OCI-LY3 (cell line): Measurements from ENCODE around the gene HMGB3.
"Not testable (repeated sequence)": the region's sequence is repeated elsewhere in the genome, so short reads cannot be mapped to it uniquely, and the experiment has no call there.

ENCODE experiments used
- H2AFZ ChIP-seq: fragments of 200-600, 300-600 bp; shearing (Covaris generic); 2 replicates; pipeline ENCODE4 v1.6.0; 2014; ENCODE audit warnings: antibody characterized with exemption, low read depth, low read length
- H3K27ac ChIP-seq: fragments of 200-600, 300-600 bp; sonication (generic); 2 replicates; pipeline ENCODE4 v1.5.1; 2014; ENCODE audit warnings: mild to moderate bottlenecking, low read length, moderate library complexity, mixed read lengths
- H3K27me3 ChIP-seq: fragments of 200-600, 300-600 bp; sonication (generic); 2 replicates; pipeline ENCODE4 v1.6.1; 2014; ENCODE audit warnings: low read depth, low read length, mixed read lengths
- H3K36me3 ChIP-seq: fragments of 200-600, 300-600 bp; sonication (generic); replicated peaks from 2 replicates; pipeline ENCODE3; 2014; ENCODE audit warnings: low read depth, low read length, mixed read lengths
- H3K4me1 ChIP-seq: fragments of 300-600, 200-600 bp; sonication (generic); 2 replicates; pipeline ENCODE4 v1.6.1; 2014; ENCODE audit warnings: low read length, mixed read lengths
- H3K4me2 ChIP-seq: fragments of 200-600, 300-600 bp; sonication (generic); 2 replicates; pipeline ENCODE4 v1.6.1; 2014; ENCODE audit warnings: low read length, mixed read lengths
- H3K4me3 ChIP-seq: fragments of 300-600, 200-600 bp; sonication (generic); 2 replicates; pipeline ENCODE4 v1.5.1; 2014; ENCODE audit warnings: antibody characterized with exemption, mild to moderate bottlenecking, low read length, moderate library complexity
- H3K79me2 ChIP-seq: fragments of 300-600, 200-600 bp; shearing (Covaris generic); 2 replicates; pipeline ENCODE4 v1.6.1; 2014; ENCODE audit warnings: mild to moderate bottlenecking, low read length, mixed read lengths
- H3K9ac ChIP-seq: fragments of 300-600, 200-600 bp; shearing (Covaris generic); 2 replicates; pipeline ENCODE4 v1.6.0; 2014; ENCODE audit warnings: mild to moderate bottlenecking, low read length, moderate library complexity
- H3K9me3 ChIP-seq: fragments of 200-600, 300-600 bp; shearing (Covaris generic); 2 replicates; pipeline ENCODE4 v1.6.1; 2014; ENCODE audit warnings: low read length, mixed read lengths; ENCODE audit not compliant: insufficient read depth
- H4K20me1 ChIP-seq: fragments of 200-600, 300-600 bp; sonication (generic); 2 replicates; pipeline ENCODE4 v1.6.1; 2016; ENCODE audit warnings: low read length, mixed read lengths; ENCODE audit not compliant: insufficient read depth
- CTCF ChIP-seq: fragments of 200-600, 300-600 bp; sonication (generic); IDR thresholded peaks from 2 replicates; pipeline ENCODE4 v1.5.1; 2014; ENCODE audit warnings: antibody characterized with exemption, low read length, low read depth
- EZH2phosphoT487 ChIP-seq: fragments of 200-600 bp; shearing (Covaris generic); IDR thresholded peaks from 2 replicates; pipeline ENCODE4 v1.6.1; 2018; ENCODE audit warnings: antibody characterized with exemption, mixed run types, low read depth

HMGB3 gene

GRCh38 chrX:150983521-150984168 lies 510 bp downstream of the HMGB3 start:
- Histone ChIP-seq H3K4me3 (peak overlapping the region; percentile 98), H3K9me3 (no peaks in the 10 kb centered on the region), H3K79me2 (peaks cover 21% of the 10 kb centered on the region), H3K4me1 (peaks cover 24% of the 10 kb centered on the region), H3K9ac (peak overlapping the region; percentile 95), H3K27ac (peak overlapping the region; percentile 78), H3K4me2 (peak overlapping the region; percentile 62), H4K20me1 (peaks cover 13% of the 10 kb centered on the region), H3K27me3 (no peaks in the 10 kb centered on the region), H3K36me3 (peaks cover 8% of the 10 kb centered on the region), H2AFZ (peak overlapping the region; percentile 65; the same call in 1 of the 2 replicates)
- TF ChIP-seq EZH2phosphoT487 (no peak), CTCF (no peak)

DNA sequence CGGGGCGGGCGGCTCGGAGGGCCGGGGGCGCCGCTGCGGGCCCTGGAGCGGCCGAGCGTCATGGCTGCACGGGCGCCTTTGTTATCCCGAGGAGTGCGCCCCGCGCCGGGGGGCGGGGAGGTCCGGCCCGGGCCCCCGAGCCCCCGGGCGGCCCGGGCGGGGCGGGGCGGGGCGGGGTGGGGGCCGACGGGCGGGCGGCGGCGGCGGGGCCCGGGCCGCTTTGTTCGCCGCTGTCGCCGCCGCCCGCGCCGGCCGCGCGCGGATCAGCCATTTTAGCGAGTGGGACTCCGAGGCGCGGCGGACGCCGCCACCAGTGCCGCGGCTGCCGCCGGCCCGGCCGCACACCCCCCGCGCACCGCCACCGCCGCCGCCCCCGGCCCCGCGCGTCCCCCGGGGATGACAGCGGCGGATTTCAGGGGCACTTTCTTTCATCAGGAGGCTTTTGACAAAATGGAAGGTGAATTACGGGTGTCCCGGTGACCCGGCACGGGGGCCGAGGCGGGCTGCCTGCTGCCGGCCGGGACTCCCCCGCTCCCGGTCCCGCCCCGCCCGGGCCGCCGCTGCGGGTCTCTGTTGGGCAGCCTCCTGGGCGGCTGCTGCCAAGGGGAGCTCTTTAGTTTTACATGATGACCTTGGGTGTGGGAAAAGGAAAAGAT lies 1.2 kb downstream of the HMGB3 start:
- Histone ChIP-seq H4K20me1 (peaks cover 13% of the 10 kb centered on the region), H3K4me3 (peak overlapping the region; percentile 92), H3K79me2 (peaks cover 21% of the 10 kb centered on the region), H3K4me1 (peaks cover 21% of the 10 kb centered on the region), H2AFZ (no peak overlapping the region), H3K36me3 (peaks cover 8% of the 10 kb centered on the region), H3K9me3 (no peaks in the 10 kb centered on the region), H3K27ac (no peak overlapping the region), H3K27me3 (no peaks in the 10 kb centered on the region), H3K4me2 (peak overlapping the region; percentile 94), H3K9ac (peak overlapping the region; percentile 67)
- TF ChIP-seq EZH2phosphoT487 (no peak), CTCF (no peak)

DNA sequence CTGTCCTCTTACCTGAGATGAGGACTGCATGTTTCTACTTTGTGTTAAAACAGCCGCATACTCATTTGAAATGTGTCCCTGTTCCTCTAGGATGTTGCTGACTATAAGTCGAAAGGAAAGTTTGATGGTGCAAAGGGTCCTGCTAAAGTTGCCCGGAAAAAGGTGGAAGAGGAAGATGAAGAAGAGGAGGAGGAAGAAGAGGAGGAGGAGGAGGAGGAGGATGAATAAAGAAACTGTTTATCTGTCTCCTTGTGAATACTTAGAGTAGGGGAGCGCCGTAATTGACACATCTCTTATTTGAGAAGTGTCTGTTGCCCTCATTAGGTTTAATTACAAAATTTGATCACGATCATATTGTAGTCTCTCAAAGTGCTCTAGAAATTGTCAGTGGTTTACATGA lies 4.6 kb downstream of the HMGB3 start:
- H3K4me3 ChIP-seq, H3K4me2 ChIP-seq, H3K9ac ChIP-seq, H2AFZ ChIP-seq, H3K27me3 ChIP-seq, H3K27ac ChIP-seq, H3K4me1 ChIP-seq, H3K9me3 ChIP-seq, H3K36me3 ChIP-seq: not testable (repeated sequence)
- Histone ChIP-seq H3K79me2 (peaks cover 21% of the 10 kb centered on the region), H4K20me1 (peaks cover 13% of the 10 kb centered on the region)

DNA sequence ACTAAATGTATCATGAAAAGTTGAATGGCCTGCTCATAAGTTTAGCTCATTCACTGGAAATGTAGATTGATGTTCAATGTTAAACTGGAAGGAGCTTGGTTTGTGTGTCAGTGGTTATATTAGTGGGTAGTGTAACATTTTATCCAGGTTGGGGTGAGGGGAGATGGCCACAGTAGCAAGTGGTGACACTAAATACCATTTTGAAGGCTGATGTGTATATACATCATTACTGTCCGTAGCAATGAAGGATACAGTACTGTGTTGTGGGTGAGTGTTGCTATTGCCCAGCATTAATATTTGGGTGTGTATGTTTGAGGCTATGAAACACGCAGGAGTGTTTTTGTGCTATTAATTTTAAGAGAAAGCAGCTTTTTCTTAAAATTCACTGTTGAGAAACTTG lies 6.3 kb downstream of the HMGB3 start:
- Histone ChIP-seq H2AFZ (no peak overlapping the region), H3K79me2 (peaks cover 14% of the 10 kb centered on the region), H3K4me1 (peaks cover 9% of the 10 kb centered on the region), H3K36me3 (peaks cover 8% of the 10 kb centered on the region), H4K20me1 (peaks cover 13% of the 10 kb centered on the region), H3K9ac (no peak overlapping the region), H3K4me2 (no peak overlapping the region), H3K27me3 (no peaks in the 10 kb centered on the region), H3K9me3 (no peaks in the 10 kb centered on the region), H3K4me3 (no peak overlapping the region), H3K27ac (no peak overlapping the region)
- TF ChIP-seq CTCF = no peak
- no peak for TF ChIP-seq EZH2phosphoT487
